Mucosa of rectum (tissue), 2 donors: ENCODE results near the gene EPB41L4A.
"Not testable (repeated sequence)": the region's sequence is repeated elsewhere in the genome, so short reads cannot be mapped to it uniquely, and the experiment has no call there.

ENCODE experiments used
- H3K27ac ChIP-seq, 2 donors: one replicate each; pipeline ENCODE4 v1.7.0; 2013; ENCODE audit warnings: inconsistent platforms in 2 of 2, low read depth in 2 of 2, low read length in 2 of 2
- H3K27me3 ChIP-seq, 2 donors: one replicate each; pipeline ENCODE4 v1.7.0; 2013; ENCODE audit warnings: low read length in 2 of 2; ENCODE audit not compliant: control insufficient read depth in 2 of 2, insufficient read depth in 2 of 2
- H3K36me3 ChIP-seq, 2 donors: one replicate each; pipeline ENCODE4 v1.7.0; 2013; ENCODE audit warnings: low read length in 2 of 2; ENCODE audit not compliant: control insufficient read depth in 2 of 2, insufficient read depth in 2 of 2
- H3K4me1 ChIP-seq, 2 donors: one replicate each; pipeline ENCODE4 v1.7.0; 2013; ENCODE audit warnings: low read length in 2 of 2, mild to moderate bottlenecking in 1 of 2; ENCODE audit not compliant: control insufficient read depth in 2 of 2, insufficient read depth in 2 of 2
- H3K4me3 ChIP-seq, 2 donors: one replicate each; pipeline ENCODE4 v1.7.0; 2013; ENCODE audit warnings: low read length in 2 of 2
- H3K9ac ChIP-seq, 2 donors: one replicate each; pipeline ENCODE4 v1.7.0; 2013; ENCODE audit warnings: low read length in 2 of 2, low read depth in 1 of 2, mild to moderate bottlenecking in 1 of 2
- H3K9me3 ChIP-seq, 2 donors: one replicate each; pipeline ENCODE4 v1.7.0; 2013; ENCODE audit warnings: low read length in 2 of 2; ENCODE audit not compliant: control insufficient read depth in 2 of 2
- donor health status: healthy.
- donor health status: Normal muscosa, but diverticular disease.

The EPB41L4A gene

DNA sequence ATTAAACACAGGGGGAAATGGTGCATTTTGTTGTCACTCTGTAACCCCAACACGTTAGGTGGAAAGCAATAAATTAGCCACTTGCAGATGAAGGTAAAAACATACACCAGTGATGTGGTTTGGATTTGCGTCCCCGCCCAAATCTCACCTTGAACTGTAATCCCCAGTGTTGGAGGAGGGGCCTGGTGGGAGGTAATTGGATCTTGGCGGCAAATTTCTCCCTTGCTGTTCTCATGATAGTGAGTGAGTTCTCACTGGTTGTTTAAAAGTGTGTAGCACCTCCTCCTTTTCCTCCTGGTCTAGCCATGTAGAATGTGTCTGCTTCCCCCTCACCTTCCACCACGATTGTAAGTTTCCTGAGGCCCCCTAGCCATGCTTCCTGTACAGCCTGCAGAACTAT is 17.2 kb downstream of the EPB41L4A start:
- no peak overlapping the region for H3K27ac ChIP-seq
- no peaks in the 10 kb centered on the region for H3K36me3 ChIP-seq
- no peak overlapping the region for H3K9ac ChIP-seq
- H3K27me3 ChIP-seq = no peaks in the 10 kb centered on the region
- H3K4me3 ChIP-seq = no peak overlapping the region
- H3K9me3 ChIP-seq = no peaks in the 10 kb centered on the region
- H3K4me1 ChIP-seq = no peaks in the 10 kb centered on the region

DNA sequence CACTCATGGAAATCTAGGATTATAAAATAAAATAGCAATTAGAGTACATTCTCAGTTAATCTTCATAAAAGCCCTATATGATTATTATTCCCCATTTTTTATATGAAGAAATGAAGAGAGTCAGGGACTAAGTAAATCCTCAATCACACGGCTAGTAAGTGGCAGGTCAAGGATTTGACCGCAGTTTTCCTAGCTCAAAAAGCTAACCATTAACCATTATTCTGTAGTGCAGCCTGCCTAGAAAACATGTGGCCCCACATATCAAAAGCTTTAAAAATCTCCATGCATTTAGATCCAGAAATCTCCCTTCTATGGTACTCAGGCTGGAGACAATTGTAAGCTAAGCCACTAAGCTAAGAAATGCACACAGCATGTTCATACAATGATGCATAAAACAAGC is 21.4 kb downstream of the EPB41L4A start:
- no peaks in the 10 kb centered on the region for H3K4me1 ChIP-seq
- no peaks in the 10 kb centered on the region for H3K27me3 ChIP-seq
- H3K4me3 ChIP-seq = no peak overlapping the region
- H3K27ac ChIP-seq = no peak overlapping the region
- no peaks in the 10 kb centered on the region for H3K9me3 ChIP-seq
- no peaks in the 10 kb centered on the region for H3K36me3 ChIP-seq
- no peak overlapping the region for H3K9ac ChIP-seq

GRCh38 chr5:112396430-112396829 is 22.6 kb downstream of the EPB41L4A start:
- H3K27me3 ChIP-seq = no peaks in the 10 kb centered on the region

GRCh38 chr5:112395299-112395698 is 23.8 kb downstream of the EPB41L4A start:
- H3K36me3 ChIP-seq, H3K4me3 ChIP-seq, H3K4me1 ChIP-seq, H3K27me3 ChIP-seq, H3K27ac ChIP-seq, H3K9me3 ChIP-seq, H3K9ac ChIP-seq: not testable (repeated sequence)

More at GRCh38 chr5:112396430-112396829, 22.6 kb downstream of the EPB41L4A start:
- Histone ChIP-seq H3K4me3 (no peak overlapping the region), H3K27ac (no peak overlapping the region), H3K9ac (no peak overlapping the region), H3K9me3 (no peaks in the 10 kb centered on the region), H3K36me3 (no peaks in the 10 kb centered on the region), H3K4me1 (no peaks in the 10 kb centered on the region)

- no peaks in the 10 kb centered on the region for H3K27me3 ChIP-seq
- no peak overlapping the region for H3K27ac ChIP-seq
- no peak overlapping the region for H3K9ac ChIP-seq
- no peak overlapping the region for H3K4me3 ChIP-seq
- no peaks in the 10 kb centered on the region for H3K4me1 ChIP-seq
- no peaks in the 10 kb centered on the region for H3K36me3 ChIP-seq
- H3K9me3 ChIP-seq = no peaks in the 10 kb centered on the region
Measured at GRCh38 chr5:112390327-112390726, 28.8 kb downstream of the EPB41L4A start.

DNA sequence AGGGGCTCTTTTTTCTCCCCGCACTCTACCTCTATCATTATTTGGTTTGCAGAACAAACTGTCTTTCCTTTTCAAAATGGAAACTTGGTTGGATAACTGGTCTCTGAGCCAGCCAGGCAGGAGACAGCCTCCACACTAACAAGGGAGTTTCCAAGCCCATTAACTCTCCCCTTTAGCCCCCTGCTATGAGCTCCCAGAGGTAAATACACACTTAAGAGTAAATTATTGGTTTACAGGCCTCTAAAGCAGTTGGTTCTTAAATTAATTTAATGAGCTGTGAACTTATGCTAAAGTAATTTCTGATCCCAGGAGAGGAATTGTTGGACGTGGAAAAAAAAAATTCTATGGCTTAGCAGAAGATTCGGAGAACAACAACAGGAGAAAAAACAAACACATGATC is 30.3 kb downstream of the EPB41L4A start:
- H3K9me3 ChIP-seq = no peaks in the 10 kb centered on the region
- H3K27ac ChIP-seq = no peak overlapping the region
- no peak overlapping the region for H3K4me3 ChIP-seq
- H3K36me3 ChIP-seq = no peaks in the 10 kb centered on the region
- no peaks in the 10 kb centered on the region for H3K4me1 ChIP-seq
- H3K9ac ChIP-seq = no peak overlapping the region
- no peaks in the 10 kb centered on the region for H3K27me3 ChIP-seq

- no peaks in the 10 kb centered on the region for H3K9me3 ChIP-seq
- H3K27me3 ChIP-seq = no peaks in the 10 kb centered on the region
- no peak overlapping the region for H3K4me3 ChIP-seq
- no peak overlapping the region for H3K27ac ChIP-seq
- no peaks in the 10 kb centered on the region for H3K36me3 ChIP-seq
- H3K9ac ChIP-seq = no peak overlapping the region
- H3K4me1 ChIP-seq = no peaks in the 10 kb centered on the region
Measured at GRCh38 chr5:112388074-112388473, 31.0 kb downstream of the EPB41L4A start.

DNA sequence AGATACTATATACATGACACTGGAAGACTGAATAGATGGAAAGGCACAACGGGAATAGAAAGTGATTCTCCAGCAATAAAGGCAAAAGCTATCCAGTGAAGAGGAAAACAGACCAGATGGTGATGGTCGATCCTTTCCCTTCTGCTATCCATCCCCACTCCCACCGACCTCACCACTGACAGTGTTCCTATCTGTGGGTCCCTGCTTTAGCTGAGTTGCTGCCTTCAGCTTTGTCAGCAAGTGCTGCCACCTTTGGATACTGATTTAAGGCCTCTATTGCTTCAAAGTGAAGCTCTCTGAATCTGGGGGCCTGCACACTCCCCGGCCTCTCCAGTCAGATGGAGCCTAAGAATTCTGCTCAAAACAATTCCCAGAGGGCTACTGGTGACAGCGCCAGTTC is 32.3 kb downstream of the EPB41L4A start:
- Histone ChIP-seq H3K27me3 (no peaks in the 10 kb centered on the region), H3K9me3 (no peaks in the 10 kb centered on the region), H3K27ac (no peak overlapping the region), H3K9ac (no peak overlapping the region), H3K4me1 (no peaks in the 10 kb centered on the region), H3K4me3 (no peak overlapping the region), H3K36me3 (no peaks in the 10 kb centered on the region)

DNA sequence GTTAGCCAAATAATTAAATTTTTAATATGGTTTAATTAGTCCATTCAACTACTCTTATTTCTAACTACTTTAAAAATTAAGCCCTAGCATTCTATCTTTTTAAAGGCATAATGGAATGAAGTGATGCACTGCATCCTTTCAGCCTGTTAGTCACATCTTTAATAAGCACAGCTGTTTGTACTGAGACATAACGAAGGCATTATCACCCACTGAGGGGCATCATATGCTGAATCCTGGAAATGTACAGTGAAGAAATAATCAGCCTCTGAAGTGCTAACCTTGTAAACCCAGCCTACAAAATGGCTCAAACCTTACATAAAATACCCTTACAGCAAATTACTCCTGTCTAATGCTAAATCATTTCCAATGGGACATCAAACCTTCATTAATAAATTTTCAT is 33.1 kb downstream of the EPB41L4A start:
- Histone ChIP-seq H3K9me3 (no peaks in the 10 kb centered on the region), H3K36me3 (no peaks in the 10 kb centered on the region), H3K27me3 (no peaks in the 10 kb centered on the region), H3K9ac (no peak overlapping the region), H3K4me1 (no peaks in the 10 kb centered on the region), H3K4me3 (no peak overlapping the region), H3K27ac (no peak overlapping the region)

DNA sequence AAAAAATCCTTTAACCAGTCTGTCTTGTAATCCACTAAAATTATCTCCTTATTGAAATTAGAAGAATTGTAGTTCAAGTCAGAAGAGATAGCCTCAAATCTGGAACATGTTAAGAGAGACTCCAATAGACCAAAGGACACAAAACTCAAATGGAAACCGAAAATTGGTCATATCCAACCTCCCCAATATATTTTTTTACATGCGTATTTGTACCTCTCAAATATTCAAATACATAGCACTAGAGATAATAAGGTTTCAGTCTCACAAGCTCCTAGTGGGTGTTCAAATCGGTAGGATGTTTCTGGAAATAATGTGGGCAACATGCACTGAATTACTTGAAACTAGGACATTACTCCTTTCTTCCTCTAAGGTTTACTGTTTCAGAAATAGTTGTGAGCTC is 33.5 kb downstream of the EPB41L4A start:
- H3K27ac ChIP-seq = no peak overlapping the region
- no peaks in the 10 kb centered on the region for H3K36me3 ChIP-seq
- H3K9me3 ChIP-seq = no peaks in the 10 kb centered on the region
- no peak overlapping the region for H3K4me3 ChIP-seq
- no peaks in the 10 kb centered on the region for H3K4me1 ChIP-seq
- no peak overlapping the region for H3K9ac ChIP-seq
- no peaks in the 10 kb centered on the region for H3K27me3 ChIP-seq

DNA sequence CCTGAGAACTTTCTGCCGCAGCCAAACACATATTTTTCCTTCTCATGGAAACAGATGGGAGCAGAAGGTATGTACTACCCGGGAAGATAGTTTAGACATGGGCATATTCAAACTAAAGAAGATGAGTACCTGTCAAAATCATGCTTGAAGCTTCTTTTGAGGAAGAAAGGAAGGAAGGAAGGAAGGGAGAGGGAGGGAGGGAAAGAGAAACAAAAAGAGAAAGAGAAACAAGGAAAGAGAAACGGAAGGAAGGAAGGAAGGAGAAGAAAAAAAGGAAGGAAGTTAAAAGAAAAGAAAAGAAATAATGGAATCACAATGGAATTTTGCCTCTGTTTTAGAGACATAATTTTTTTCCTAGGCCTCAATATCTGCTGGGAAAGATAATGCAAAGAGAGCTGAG is 34.6 kb downstream of the EPB41L4A start:
- no peaks in the 10 kb centered on the region for H3K4me1 ChIP-seq
- no peaks in the 10 kb centered on the region for H3K27me3 ChIP-seq
- H3K4me3 ChIP-seq = no peak overlapping the region
- no peak overlapping the region for H3K27ac ChIP-seq
- no peaks in the 10 kb centered on the region for H3K9me3 ChIP-seq
- H3K9ac ChIP-seq = no peak overlapping the region
- H3K36me3 ChIP-seq = no peaks in the 10 kb centered on the region
